GM19035 (cell line): ENCODE data around the gene GSS.

Experiments
- ATAC-seq: cut with Tn5 transposase; IDR thresholded peaks from one replicate; pipeline ENCODE4 v1.9.1; 2021; ENCODE audit not compliant: unreplicated experiment

The GSS gene

GRCh38 chr20:34979366-34980153 lies 24.0 kb upstream of the GSS start:
- no peak for ATAC-seq

GRCh38 chr20:34978092-34978744 lies 22.6 kb upstream of the GSS start:
- no peak for ATAC-seq

- no peak for ATAC-seq
Measured at GRCh38 chr20:34977365-34978091, 21.9 kb upstream of the GSS start.

GRCh38 chr20:34976286-34976685 lies 20.7 kb upstream of the GSS start:
- ATAC-seq, result no peak

GRCh38 chr20:34974246-34974645 lies 18.6 kb upstream of the GSS start:
- no peak for ATAC-seq

GRCh38 chr20:34971561-34972235 lies 16.1 kb upstream of the GSS start:
- ATAC-seq, result no peak

GRCh38 chr20:34970846-34971560 lies 15.4 kb upstream of the GSS start:
- ATAC-seq, result no peak

- no peak for ATAC-seq
Measured at GRCh38 chr20:34970193-34970840, 14.7 kb upstream of the GSS start.

GRCh38 chr20:34968042-34968775 lies 12.6 kb upstream of the GSS start:
- no peak for ATAC-seq

- no peak for ATAC-seq
Measured at GRCh38 chr20:34967421-34967820, 11.8 kb upstream of the GSS start.

- ATAC-seq, result no peak
Measured at GRCh38 chr20:34965051-34965450, 9.4 kb upstream of the GSS start.

GRCh38 chr20:34964486-34964885 lies 8.9 kb upstream of the GSS start:
- ATAC-seq, result no peak

- ATAC-seq, result no peak
Measured at GRCh38 chr20:34956751-34957472, 1.3 kb upstream of the GSS start.

GRCh38 chr20:34956041-34956458 lies 444 bp upstream of the GSS start:
- ATAC-seq, result peak; percentile 46

GRCh38 chr20:34954904-34955230 lies 739 bp downstream of the GSS start:
- no peak for ATAC-seq

GRCh38 chr20:34953960-34954359 lies 1.6 kb downstream of the GSS start:
- ATAC-seq, result no peak

GRCh38 chr20:34952671-34953070 lies 2.9 kb downstream of the GSS start:
- no peak for ATAC-seq

GRCh38 chr20:34951652-34952051 lies 4.0 kb downstream of the GSS start:
- no peak for ATAC-seq

GRCh38 chr20:34951252-34951651 lies 4.4 kb downstream of the GSS start:
- ATAC-seq, result no peak
